A549 treated with Hydrocortisone at 1 μM for 4 hours (cell line): ENCODE results near the gene RHOA. TPM values are rescaled to one million over a fixed set of nuclear protein-coding genes. Genes with fewer than 3 reads are reported as not detected.

ENCODE experiments used
- total RNA-seq: library from RNA; stranded (reverse); fragments of 200-300 nt; extraction: Qiagen RNA extraction; gene quantifications from 5 replicates; pipeline ENCODE4 v1.2.3, GENCODE V29; 2022

Gene RHOA
- 440 to 561 TPM (median 464 TPM) in 5 replicates for total RNA-seq

GRCh38 chr3:49411968-49412631 is at the start of gene RHOA, which contains the start of gene TCTA:
Gene RHOA (minus strand): TSS chr3:49411976. CDS start chr3:49375589, 36,387 bp downstream.
Gene TCTA (plus strand): TSS chr3:49412423. CDS start chr3:49412427, 4 bp downstream.

GRCh38 chr3:49422379-49423248 is 10.8 kb upstream of the RHOA start, which contains the start of gene AMT:
Gene AMT (minus strand): TSS chr3:49422473. CDS start chr3:49422450, 23 bp downstream.

GRCh38 chr3:49358217-49358883 is 53.4 kb downstream of the RHOA start, which contains the start of gene GPX1:
Gene GPX1 (minus strand): TSS chr3:49358353. CDS start chr3:49358278, 75 bp downstream.

GRCh38 chr3:49339941-49340800 is 71.6 kb downstream of the RHOA start, which contains the start of gene USP4:
Gene USP4 (minus strand): TSS chr3:49340053. CDS start chr3:49340024, 29 bp downstream.

Other genes starting within 250 kb of the RHOA start
- 11.6 to 15.2 TPM (median 14.6 TPM) in 5 replicates for gene CCDC71, start 245.6 kb downstream of the RHOA start, total RNA-seq
- 3.2 to 6.7 TPM (median 5.4 TPM) in 5 replicates for gene KLHDC8B, start 240.4 kb downstream of the RHOA start, total RNA-seq
- gene C3orf62, start 134.7 kb downstream of the RHOA start, total RNA-seq: 1.5 to 2.4 TPM (median 2.2 TPM) in 5 replicates
- gene USP4, start 71.9 kb downstream of the RHOA start, total RNA-seq: 11.1 to 19.7 TPM (median 13.7 TPM) in 5 replicates
- 219 to 307 TPM (median 282 TPM) in 5 replicates for gene GPX1, start 53.6 kb downstream of the RHOA start, total RNA-seq
- gene TCTA, start 447 bp upstream of the RHOA start, total RNA-seq: 22.2 to 23.7 TPM (median 22.7 TPM) in 5 replicates
- 0.23 to 0.38 TPM (median 0.25 TPM) in 5 replicates for gene AMT, start 10.5 kb upstream of the RHOA start, total RNA-seq
- gene NICN1, start 17.3 kb upstream of the RHOA start, total RNA-seq: 5.6 to 6.8 TPM (median 5.9 TPM) in 5 replicates
- 46.8 to 68.1 TPM (median 59.8 TPM) in 5 replicates for gene DAG1, start 58.3 kb upstream of the RHOA start, total RNA-seq
- 0.11 to 0.33 TPM (median 0.14 TPM) in 5 replicates for gene BSN, start 142.5 kb upstream of the RHOA start, total RNA-seq